GM23248 (cell line): ENCODE data around the gene CYP27C1. TPM values are rescaled to one million over a fixed set of nuclear protein-coding genes. Genes with fewer than 3 reads are reported as not detected.

ENCODE experiments used
- DNase-seq: peaks from one replicate; pipeline ENCODE4 v3.0.0-alpha.2; 2015
- H2AFZ ChIP-seq: fragments of 200-600 bp; sonication (generic); 2 replicates; pipeline ENCODE4 v1.6.1; 2016; ENCODE audit warnings: antibody characterized with exemption
- H3F3A ChIP-seq: fragments of 200-600 bp; sonication (generic); 2 replicates; pipeline ENCODE4 v1.6.1; 2016; ENCODE audit warnings: mild to moderate bottlenecking, antibody characterized with exemption, mixed run types; ENCODE audit not compliant: insufficient read depth
- H3K27ac ChIP-seq: fragments of 200-600 bp; sonication (generic); 2 replicates; pipeline ENCODE4 v1.5.1; 2016; ENCODE audit warnings: mild to moderate bottlenecking
- H3K27me3 ChIP-seq: fragments of 200-600 bp; sonication (generic); replicated peaks from 2 replicates; pipeline ENCODE4 v1.6.1; 2016; ENCODE audit warnings: mild to moderate bottlenecking; ENCODE audit not compliant: insufficient read depth
- H3K36me3 ChIP-seq: fragments of 200-600 bp; sonication (generic); 2 replicates; pipeline ENCODE4 v1.6.1; 2016; ENCODE audit warnings: low read depth, mild to moderate bottlenecking
- H3K4me1 ChIP-seq: fragments of 200-600 bp; sonication (generic); 2 replicates; pipeline ENCODE4 v1.6.1; 2016; ENCODE audit warnings: mild to moderate bottlenecking; ENCODE audit not compliant: insufficient read depth
- H3K4me2 ChIP-seq: fragments of 200-600 bp; sonication (generic); one replicate; pipeline ENCODE4 v1.6.1; 2016; ENCODE audit warnings: mild to moderate bottlenecking; ENCODE audit not compliant: unreplicated experiment
- H3K4me3 ChIP-seq: fragments of 200-600 bp; sonication (generic); 2 replicates; pipeline ENCODE4 v1.5.1; 2016; ENCODE audit warnings: mild to moderate bottlenecking
- H3K79me2 ChIP-seq: fragments of 200-600 bp; sonication (generic); 2 replicates; pipeline ENCODE4 v1.6.1; 2016; ENCODE audit warnings: mild to moderate bottlenecking; ENCODE audit not compliant: insufficient read depth
- H3K9ac ChIP-seq: fragments of 200-600 bp; sonication (generic); 2 replicates; pipeline ENCODE4 v1.6.1; 2016; ENCODE audit warnings: mild to moderate bottlenecking
- H3K9me2 ChIP-seq: fragments of 200-600 bp; sonication (generic); 2 replicates; pipeline ENCODE4 v1.6.1; 2016; ENCODE audit warnings: mixed run types, mild to moderate bottlenecking, moderate library complexity; ENCODE audit not compliant: insufficient read depth
- H3K9me3 ChIP-seq: fragments of 200-600 bp; sonication (generic); one replicate; pipeline ENCODE4 v1.6.1; 2017; ENCODE audit warnings: low read depth
- H4K20me1 ChIP-seq: fragments of 200-600 bp; sonication (generic); 2 replicates; pipeline ENCODE4 v1.6.0; 2016; ENCODE audit not compliant: insufficient read depth
- EZH2 ChIP-seq: fragments of 200-600 bp; sonication (generic); IDR thresholded peaks from 2 replicates; pipeline ENCODE4 v1.6.1; 2018; ENCODE audit warnings: antibody characterized with exemption, mild to moderate bottlenecking; ENCODE audit not compliant: insufficient read depth, poor library complexity, severe bottlenecking
- EZH2phosphoT487 ChIP-seq: fragments of 200-600 bp; sonication (generic); IDR thresholded peaks from 2 replicates; pipeline ENCODE4 v1.6.1; 2018; ENCODE audit warnings: antibody characterized with exemption, moderate library complexity, mild to moderate bottlenecking, low read depth; ENCODE audit not compliant: insufficient read depth
- WGBS, 2 experiments: methylation state at CpG; one replicate each; pipeline ENCODE4 v1.1.6; 2015 to 2017; ENCODE audit warnings: low lambda C conversion rate in 2 of 2, low coverage in 1 of 2; ENCODE audit errors: missing lambda C conversion rate in 2 of 2; 5-methylcytosine and 5-hydroxymethylcytosine counted together
- in situ Hi-C: fragments of 300-500 bp; cut with MboI; formaldehyde crosslinking; loops from 2 replicates; pipeline ENCODE4 v1.15.0; 2020
- polyA plus RNA-seq: library from polyadenylated mRNA; unstranded; fragments of >200 nt; fragmentation: Nextera tagmentation; extraction: Ambion mirVana; gene quantifications from 2 replicates; pipeline ENCODE4 v1.2.1, GENCODE V29; 2016
- total RNA-seq: library from RNA; depleted of rRNA; stranded (reverse); fragments of >200 nt; shearing (Covaris generic); gene quantifications from 2 replicates; pipeline ENCODE4 v1.2.3, GENCODE V29; 2014

CYP27C1 gene
- total and polyA plus RNA-seq, 2 experiments from 2014 or later: 0.65 to 0.73 TPM

DNA sequence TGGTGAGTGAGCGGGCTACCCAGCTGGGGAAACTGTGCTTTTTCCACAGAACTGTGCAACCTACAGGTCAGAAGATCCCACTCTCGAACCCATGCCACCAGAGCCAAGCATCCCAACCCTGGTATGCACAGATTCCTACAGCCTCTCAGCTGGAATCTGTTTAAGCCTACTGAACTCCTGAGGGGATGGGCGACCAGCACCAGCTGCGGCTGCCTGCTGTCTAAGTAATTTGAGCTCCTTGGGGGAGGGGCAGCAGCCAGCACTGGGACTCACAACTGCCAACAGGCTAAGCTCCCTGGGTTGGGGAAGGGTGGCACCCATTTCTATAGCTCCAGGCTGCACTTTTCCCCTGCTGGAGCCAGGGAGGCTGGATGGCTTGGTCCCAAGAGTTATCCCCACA lies 11.8 kb downstream of the CYP27C1 start:
- H3K9ac ChIP-seq: no peak overlapping the region
- H3K9me2 ChIP-seq: no peaks in the 10 kb centered on the region
- no peaks in the 10 kb centered on the region for H3K9me3 ChIP-seq
- H3F3A ChIP-seq: no peaks in the 10 kb centered on the region
- H3K4me3 ChIP-seq: no peak overlapping the region
- no peaks in the 10 kb centered on the region for H3K36me3 ChIP-seq
- TF ChIP-seq EZH2phosphoT487: no peak
- in situ Hi-C loops: no loop called here
- no peak overlapping the region for H3K27ac ChIP-seq
- peak; percentile 22 for DNase-seq
- no peak overlapping the region for H3K4me2 ChIP-seq
- WGBS, 2 experiments: 26 to 46% methylated on average over 4 of the region's 4 CpGs
- 0 out of 2 replicates have a peak, but pooled peaks cover 3% of the 10 kb centered on the region for H3K4me1 ChIP-seq
- no peaks in the 10 kb centered on the region for H3K79me2 ChIP-seq
- no peak overlapping the region for H2AFZ ChIP-seq
- H3K27me3 ChIP-seq: no peaks in the 10 kb centered on the region
- no peaks in the 10 kb centered on the region for H4K20me1 ChIP-seq

- no peak overlapping the region for H3K4me3 ChIP-seq
- no peak for TF ChIP-seq EZH2phosphoT487
- TF ChIP-seq EZH2: no peak
- H3K4me1 ChIP-seq: 0 out of 2 replicates have a peak, but pooled peaks cover 3% of the 10 kb centered on the region
- H3F3A ChIP-seq: no peaks in the 10 kb centered on the region
- H3K9me3 ChIP-seq: no peaks in the 10 kb centered on the region
- H4K20me1 ChIP-seq: no peaks in the 10 kb centered on the region
- DNase-seq: no peak
- H3K9ac ChIP-seq: no peak overlapping the region
- H2AFZ ChIP-seq: no peak overlapping the region
- H3K79me2 ChIP-seq: no peaks in the 10 kb centered on the region
- H3K27ac ChIP-seq: no peak overlapping the region
- no peaks in the 10 kb centered on the region for H3K9me2 ChIP-seq
- 81 to 82% methylated on average over 35 of the region's 35 CpGs for WGBS, 2 experiments
- in situ Hi-C loops: no loop called here
- H3K27me3 ChIP-seq: no peaks in the 10 kb centered on the region
- no peaks in the 10 kb centered on the region for H3K36me3 ChIP-seq
- no peak overlapping the region for H3K4me2 ChIP-seq
Observed at GRCh38 chr2:127205218-127206125, 14.6 kb downstream of the CYP27C1 start.

- H2AFZ ChIP-seq: no peak overlapping the region
- DNase-seq: no peak
- H3K27ac ChIP-seq: no peak overlapping the region
- no peaks in the 10 kb centered on the region for H3K9me2 ChIP-seq
- H3K36me3 ChIP-seq: no peaks in the 10 kb centered on the region
- H3K4me1 ChIP-seq: no peaks in the 10 kb centered on the region
- H3K9ac ChIP-seq: no peak overlapping the region
- WGBS, 2 experiments: 69 to 70% methylated on average over 5 of the region's 5 CpGs
- no peaks in the 10 kb centered on the region for H3F3A ChIP-seq
- in situ Hi-C loops: no loop called here
- no peaks in the 10 kb centered on the region for H3K27me3 ChIP-seq
- H3K79me2 ChIP-seq: no peaks in the 10 kb centered on the region
- H4K20me1 ChIP-seq: no peaks in the 10 kb centered on the region
- no peaks in the 10 kb centered on the region for H3K9me3 ChIP-seq
- H3K4me3 ChIP-seq: no peak overlapping the region
- TF ChIP-seq EZH2: no peak
- TF ChIP-seq EZH2phosphoT487: no peak
- no peak overlapping the region for H3K4me2 ChIP-seq
Observed at GRCh38 chr2:127201452-127201851, 18.6 kb downstream of the CYP27C1 start.

GRCh38 chr2:127200962-127201361 lies 19.1 kb downstream of the CYP27C1 start:
- Histone ChIP-seq H2AFZ (no peak overlapping the region), H4K20me1 (no peaks in the 10 kb centered on the region), H3K27ac (no peak overlapping the region), H3K27me3 (no peaks in the 10 kb centered on the region), H3K9me3 (no peaks in the 10 kb centered on the region), H3K36me3 (no peaks in the 10 kb centered on the region), H3K79me2 (no peaks in the 10 kb centered on the region), H3F3A (no peaks in the 10 kb centered on the region), H3K4me1 (no peaks in the 10 kb centered on the region), H3K9ac (no peak overlapping the region), H3K9me2 (no peaks in the 10 kb centered on the region), H3K4me2 (no peak overlapping the region), H3K4me3 (no peak overlapping the region)
- DNase-seq: no peak
- WGBS, 2 experiments: 68 to 72% methylated on average over 7 of the region's 7 CpGs
- in situ Hi-C loops: no loop called here
- TF ChIP-seq EZH2 (no peak), EZH2phosphoT487 (no peak)
